Renal cortex interstitium (tissue), 15 donors: ENCODE results near the gene ASTL. TPM values are rescaled to one million over a fixed set of nuclear protein-coding genes. Genes with fewer than 3 reads are reported as not detected.

ENCODE experiments used
- DNase-seq, 11 donors: peaks; one replicate each; pipeline ENCODE4 v3.0.0-alpha.2; 2013; ENCODE audit warnings: low read depth in 9 of 11, low spot score in 4 of 11; ENCODE audit errors: extremely low read depth in 1 of 11
- long read RNA-seq, 16 experiments: transcript quantifications; one replicate each; lab custom pipeline, GENCODE V29; 2026
- polyA plus RNA-seq, 3 donors: library from polyadenylated mRNA; unstranded; fragments of 120-200 nt; gene quantifications; one replicate each; pipeline ENCODE4 v1.2.1, GENCODE V29; 2013; ENCODE audit not compliant: insufficient read length in 3 of 3

Gene ASTL
- polyA plus RNA-seq: under 1 TPM; 0.17 to 0.20 (median 0.20) TPM
- long read RNA-seq, donor 1: 0 reads
- long read RNA-seq, donor 2: 0 reads
- long read RNA-seq, donor 3, partial matches to known transcripts: 0 of 1 reads
- long read RNA-seq, donor 3, other reads (novel, unspliced or antisense): 0 of 1 reads
- long read RNA-seq, donor 4: 0 reads
- long read RNA-seq, donor 5: 0 reads
- long read RNA-seq, donor 6: 0 reads
- long read RNA-seq, donor 7: 0 reads
- long read RNA-seq, donor 8: 0 reads
- long read RNA-seq, donor 9: 0 reads
- long read RNA-seq, donor 10: 0 reads
- long read RNA-seq, donor 11: 0 reads
- long read RNA-seq, donor 12: 0 reads
- long read RNA-seq, donor 13: 0 reads
- long read RNA-seq, donor 14: 0 reads
- long read RNA-seq, donor 15: 0 reads
- long read RNA-seq, donor 16: 0 reads

GRCh38 chr2:96138179-96139145 lies at the start of gene ASTL:
Gene ASTL, minus strand, starts transcription at chr2:96138502. Its CDS starts 66 bp downstream, at chr2:96138436.
- DNase-seq: no peak

- DNase-seq: no peak
Observed at GRCh38 chr2:96186562-96186961, 48.3 kb upstream of the ASTL start.

GRCh38 chr2:96185516-96185915 lies 47.2 kb upstream of the ASTL start:
- no peak for DNase-seq

GRCh38 chr2:96184989-96185388 lies 46.7 kb upstream of the ASTL start:
- DNase-seq: no peak

GRCh38 chr2:96184188-96184587 lies 45.9 kb upstream of the ASTL start:
- DNase-seq: no peak

- no peak for DNase-seq
Observed at GRCh38 chr2:96181529-96181928, 43.2 kb upstream of the ASTL start.

- no peak for DNase-seq
Observed at GRCh38 chr2:96180521-96180920, 42.2 kb upstream of the ASTL start.

- DNase-seq: no peak
Observed at GRCh38 chr2:96180002-96180401, 41.7 kb upstream of the ASTL start.

- no peak for DNase-seq
Observed at GRCh38 chr2:96176661-96177060, 38.4 kb upstream of the ASTL start.

GRCh38 chr2:96175951-96176350 lies 37.6 kb upstream of the ASTL start:
- no peak for DNase-seq

- peak; percentile 13 to 60 (median 44) for DNase-seq
Observed at GRCh38 chr2:96174251-96175144, 36.2 kb upstream of the ASTL start.

GRCh38 chr2:96171831-96172230 lies 33.5 kb upstream of the ASTL start:
- DNase-seq: no peak

GRCh38 chr2:96170626-96171025 lies 32.3 kb upstream of the ASTL start:
- no peak for DNase-seq

GRCh38 chr2:96169868-96170507 lies 31.7 kb upstream of the ASTL start:
- no peak for DNase-seq

GRCh38 chr2:96167407-96168013 lies 29.2 kb upstream of the ASTL start:
- no peak for DNase-seq

- DNase-seq: no peak
Observed at GRCh38 chr2:96164459-96165184, 26.3 kb upstream of the ASTL start.

GRCh38 chr2:96163768-96164429 lies 25.6 kb upstream of the ASTL start:
- peak in 1 of 11 donors; percentile 65 for DNase-seq
